ENCODE measurements around the gene FIBCD1.
"Not testable (repeated sequence)": the region's sequence is repeated elsewhere in the genome, so short reads cannot be mapped to it uniquely, and the experiment has no call there.

The FIBCD1 gene

GRCh38 chr9:130957451-130958203 is 18.6 kb upstream of the FIBCD1 start:
- no peak for DNase-seq (ENCODE audit: low spot score)
- TF ChIP-seq CTCF (IDR thresholded peaks at IDR 0.05; ENCODE audit: extremely low read depth, missing control alignments) = no peak

DNA sequence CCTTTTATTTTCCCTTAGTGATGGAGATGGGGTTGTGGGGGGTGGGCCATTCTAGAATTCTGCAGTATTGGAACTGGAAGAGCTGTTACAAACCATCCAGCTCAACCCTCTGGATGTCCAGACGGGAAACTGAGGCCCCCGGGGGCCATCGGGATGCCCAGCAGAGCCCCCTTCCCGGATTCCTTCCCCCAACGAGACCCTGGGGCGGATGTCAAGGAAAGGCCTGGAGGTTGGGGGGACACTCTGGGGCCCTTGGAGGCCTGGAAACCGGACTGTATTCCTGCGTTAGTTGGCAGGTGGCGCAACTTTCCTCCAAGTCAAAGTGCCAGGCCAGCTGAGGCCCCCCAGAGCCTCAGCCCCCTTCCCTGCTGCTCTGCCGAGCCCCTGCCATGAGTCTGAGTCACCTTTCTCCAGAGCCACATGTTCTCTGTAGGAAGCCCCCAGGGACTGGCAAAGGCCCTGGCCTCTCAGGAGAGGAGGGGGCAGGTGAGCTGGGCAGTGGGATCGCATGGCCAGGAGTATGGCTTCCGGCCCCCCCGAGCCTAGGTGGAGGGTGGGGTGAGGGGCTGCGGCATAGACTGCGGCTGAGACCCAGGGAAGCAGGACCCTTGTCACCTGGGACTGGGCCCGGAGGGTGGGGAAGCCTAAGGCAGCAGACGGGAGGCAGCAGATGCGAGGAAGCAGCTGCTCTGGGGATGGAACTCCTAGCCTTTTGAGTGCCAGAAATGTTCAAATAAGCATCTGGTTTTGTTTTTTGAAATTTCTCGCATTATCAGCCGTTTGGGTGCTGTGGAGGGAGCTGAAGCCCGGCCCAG is 17.8 kb upstream of the FIBCD1 start:
- TF ChIP-seq CTCF (IDR thresholded peaks at IDR 0.05; ENCODE audit: extremely low read depth, missing control alignments) = no peak
- no peak for DNase-seq (ENCODE audit: low spot score)

DNA sequence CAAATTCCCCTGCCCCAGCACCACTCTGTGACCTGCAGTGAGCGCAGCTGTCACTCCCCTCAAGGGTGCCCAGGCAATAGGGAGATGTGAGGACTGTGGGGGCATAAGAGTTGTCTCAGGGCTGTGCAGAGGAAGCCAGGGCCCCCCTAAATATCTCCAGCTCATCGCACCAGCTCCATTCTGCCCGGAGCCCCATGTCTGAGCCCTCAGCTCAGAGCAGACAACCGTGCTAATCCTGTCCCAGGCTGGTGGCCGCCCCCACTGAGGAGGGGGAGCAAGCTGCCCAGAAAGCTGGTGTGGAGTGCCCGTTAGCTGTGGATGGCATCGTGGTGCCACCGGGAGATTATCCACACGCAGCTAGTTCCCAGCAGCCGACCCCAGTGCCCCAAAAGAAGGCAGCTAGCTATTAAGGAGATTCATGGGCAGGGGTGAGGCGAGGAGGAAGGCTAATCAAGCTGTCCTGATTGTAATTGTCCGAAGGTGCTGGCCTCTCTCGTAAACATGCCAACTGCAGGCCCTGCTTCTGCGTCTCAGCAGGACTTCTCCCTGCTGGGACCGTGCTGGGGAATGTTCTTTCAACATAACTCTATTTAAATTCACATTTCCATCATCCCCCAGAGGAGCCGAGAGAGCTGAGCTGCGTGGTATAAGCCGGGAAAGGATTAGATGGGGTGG is 17.0 kb upstream of the FIBCD1 start:
- no peak for TF ChIP-seq CTCF (IDR thresholded peaks at IDR 0.05; ENCODE audit: extremely low read depth, missing control alignments)
- DNase-seq (ENCODE audit: low spot score) = no peak

DNA sequence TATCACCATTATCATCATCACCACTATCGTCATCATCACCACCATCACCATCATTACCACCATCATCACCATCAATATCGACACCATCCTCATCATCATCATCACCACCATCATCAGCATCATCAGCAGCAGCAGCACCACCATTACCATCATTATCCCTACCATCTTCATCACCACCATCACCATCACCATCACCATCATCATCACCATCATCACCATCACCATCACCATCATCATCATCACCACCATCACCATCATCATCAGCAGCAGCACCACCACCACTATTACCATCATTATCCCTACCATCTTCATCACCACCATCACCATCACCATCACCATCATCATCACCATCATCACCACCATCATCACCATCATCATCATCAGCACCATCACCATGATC is 15.9 kb upstream of the FIBCD1 start:
- not testable (repeated sequence) for DNase-seq (ENCODE audit: low spot score)

DNA sequence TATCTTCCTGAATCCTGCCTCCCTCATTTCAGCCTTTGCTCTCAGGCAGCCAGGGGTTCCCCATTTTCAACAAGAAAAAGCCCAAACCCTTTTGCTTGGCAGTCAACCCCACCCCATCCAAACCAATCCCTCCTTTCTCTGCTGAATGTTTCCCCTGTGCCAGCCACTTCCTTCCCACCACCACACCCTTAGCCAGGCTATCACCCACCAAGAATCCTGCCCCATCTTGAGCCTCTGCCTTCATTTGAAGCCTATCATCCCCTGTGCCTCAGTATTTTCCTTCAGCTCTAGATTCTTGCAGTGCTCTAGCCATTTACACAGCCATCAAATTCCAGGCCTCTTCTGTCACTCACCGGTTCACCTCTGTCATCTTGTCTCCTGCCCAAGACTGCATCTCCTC is 15.3 kb upstream of the FIBCD1 start:
- no peak for DNase-seq (ENCODE audit: low spot score)

DNA sequence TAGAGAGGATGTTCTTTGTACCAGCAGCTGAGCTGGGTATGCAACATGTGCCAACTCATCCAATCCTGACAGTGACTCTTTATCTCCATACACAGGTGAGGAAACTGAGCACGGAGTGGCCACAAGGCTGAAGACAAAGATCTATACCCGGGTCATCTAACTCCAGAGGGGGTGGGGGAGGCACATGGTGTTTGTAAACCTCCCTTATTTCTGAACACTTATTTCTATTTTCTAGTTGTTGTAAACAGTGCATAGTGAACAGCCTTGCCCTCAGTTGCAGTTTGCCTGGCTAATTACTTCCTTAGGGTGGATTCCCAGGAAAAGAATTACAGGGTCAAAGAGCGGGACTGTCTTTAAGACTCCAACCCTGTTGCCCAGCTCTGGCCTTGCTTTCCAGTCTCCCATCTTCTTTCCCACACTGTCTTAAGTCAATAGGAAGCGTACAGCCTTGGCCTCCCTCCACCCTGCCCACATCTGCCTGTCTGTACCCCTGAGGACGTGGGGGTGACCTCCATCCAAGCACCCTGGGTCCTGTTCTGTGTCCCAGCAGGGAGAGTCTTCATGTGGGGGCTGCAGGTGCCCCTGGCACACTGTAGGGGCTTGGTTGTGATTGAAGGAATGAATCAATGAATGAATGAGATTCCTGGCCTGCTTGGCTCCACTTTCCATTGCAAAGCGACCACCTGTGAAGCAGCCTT is 13.2 kb upstream of the FIBCD1 start:
- no peak for DNase-seq (ENCODE audit: low spot score)
- no peak for TF ChIP-seq CTCF (IDR thresholded peaks at IDR 0.05; ENCODE audit: extremely low read depth, missing control alignments)

More for the DNA sequence above, 15.3 kb upstream of the FIBCD1 start:
- no peak for TF ChIP-seq CTCF (IDR thresholded peaks at IDR 0.05; ENCODE audit: extremely low read depth, missing control alignments)

DNA sequence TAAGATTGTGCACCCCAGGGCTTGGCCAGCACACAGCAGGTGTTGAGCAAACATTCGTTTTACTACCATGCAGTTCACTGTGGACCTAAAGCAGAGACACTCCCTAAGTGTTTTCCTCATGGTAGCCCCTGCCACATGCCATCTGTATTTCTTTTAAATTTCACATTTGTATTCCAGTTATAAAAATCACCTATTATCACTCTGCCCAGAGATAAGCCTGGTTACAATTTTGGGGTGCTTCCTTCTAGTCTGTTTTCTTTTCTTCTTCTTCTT is 10.9 kb upstream of the FIBCD1 start:
- TF ChIP-seq CTCF (IDR thresholded peaks at IDR 0.05; ENCODE audit: extremely low read depth, missing control alignments) = no peak
- no peak for DNase-seq (ENCODE audit: low spot score)
